KOPT-K1 (cell line): ENCODE results near the gene ACOT12.

ENCODE experiments used
- H3K27ac ChIP-seq: fragments of 200-600 bp; sonication (generic); 2 replicates; pipeline ENCODE4 v1.5.1; 2016; ENCODE audit warnings: antibody characterized with exemption, mild to moderate bottlenecking, low read depth, low read length; ENCODE audit not compliant: poor library complexity, severe bottlenecking
- H3K36me3 ChIP-seq: fragments of 200-600 bp; sonication (generic); 2 replicates; pipeline ENCODE4 v1.5.1; 2017; ENCODE audit warnings: antibody characterized with exemption, mild to moderate bottlenecking, low read length, moderate library complexity; ENCODE audit not compliant: insufficient read depth
- H3K9me3 ChIP-seq: fragments of 200-600 bp; sonication (generic); 2 replicates; pipeline ENCODE4 v1.5.1; 2017; ENCODE audit warnings: antibody characterized with exemption, low read length, mild to moderate bottlenecking; ENCODE audit not compliant: insufficient read depth, poor library complexity, severe bottlenecking

ACOT12 gene

DNA sequence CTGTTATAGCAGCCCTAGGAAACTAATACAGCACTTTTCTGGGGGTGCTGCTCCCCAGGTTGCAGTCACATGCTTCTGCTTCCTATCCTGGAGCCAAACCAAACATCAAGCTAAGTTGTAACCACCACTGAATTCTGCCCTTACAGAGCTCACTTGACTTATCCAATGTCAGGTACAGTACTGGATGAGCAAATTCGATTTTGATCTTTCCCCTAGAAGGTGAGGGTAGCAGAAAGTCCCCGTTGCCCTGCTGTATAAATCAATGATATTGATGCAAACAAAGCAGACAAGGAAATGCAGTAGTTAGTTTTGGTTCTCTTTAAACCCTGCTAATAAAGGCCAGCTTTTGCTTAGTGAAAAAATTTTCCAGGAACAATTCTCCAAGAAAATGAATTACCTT, 56.1 kb downstream of the ACOT12 start:
- H3K36me3 ChIP-seq = no peaks in the 10 kb centered on the region
- no peak overlapping the region for H3K27ac ChIP-seq
- no peaks in the 10 kb centered on the region for H3K9me3 ChIP-seq

DNA sequence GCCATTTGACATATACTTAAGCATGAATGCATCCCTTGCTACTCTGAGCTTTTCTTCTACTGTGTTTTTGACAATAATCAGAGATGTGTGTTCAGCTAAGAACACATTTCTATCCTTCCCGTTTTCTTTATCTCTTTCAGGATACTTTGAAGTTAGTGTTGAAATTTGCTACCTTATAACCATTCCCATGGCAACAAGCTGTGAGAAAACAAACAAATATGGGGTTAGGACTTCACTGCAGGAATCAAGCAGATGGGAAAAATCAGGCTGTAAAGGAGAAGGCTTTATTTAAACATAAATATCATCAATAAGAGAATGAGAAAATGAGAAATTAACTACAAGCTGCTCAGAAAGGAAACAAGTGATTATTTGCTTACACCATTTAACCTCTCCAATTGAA, 57.4 kb downstream of the ACOT12 start:
- no peak overlapping the region for H3K27ac ChIP-seq
- no peaks in the 10 kb centered on the region for H3K36me3 ChIP-seq
- H3K9me3 ChIP-seq = no peaks in the 10 kb centered on the region

DNA sequence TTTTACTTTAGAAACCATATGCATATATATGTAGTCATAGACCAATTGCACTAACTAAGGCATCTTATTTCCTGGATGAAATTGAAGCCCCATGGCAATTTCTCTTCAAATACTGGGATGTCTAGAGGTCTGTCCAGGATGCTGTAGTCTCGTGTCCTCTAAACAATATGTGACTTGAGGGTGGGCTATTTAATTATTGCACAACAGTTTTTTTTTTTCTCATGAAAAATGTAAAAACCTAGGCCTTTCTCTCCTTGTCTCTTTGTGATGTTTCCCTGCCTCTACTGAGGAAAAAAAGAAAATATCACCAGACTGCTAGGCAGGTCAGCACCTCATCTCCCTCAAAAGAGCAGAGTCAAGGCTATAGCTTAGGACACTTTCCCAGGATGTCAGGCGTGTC, 58.0 kb downstream of the ACOT12 start:
- Histone ChIP-seq H3K27ac (no peak overlapping the region), H3K36me3 (no peaks in the 10 kb centered on the region), H3K9me3 (no peaks in the 10 kb centered on the region)

DNA sequence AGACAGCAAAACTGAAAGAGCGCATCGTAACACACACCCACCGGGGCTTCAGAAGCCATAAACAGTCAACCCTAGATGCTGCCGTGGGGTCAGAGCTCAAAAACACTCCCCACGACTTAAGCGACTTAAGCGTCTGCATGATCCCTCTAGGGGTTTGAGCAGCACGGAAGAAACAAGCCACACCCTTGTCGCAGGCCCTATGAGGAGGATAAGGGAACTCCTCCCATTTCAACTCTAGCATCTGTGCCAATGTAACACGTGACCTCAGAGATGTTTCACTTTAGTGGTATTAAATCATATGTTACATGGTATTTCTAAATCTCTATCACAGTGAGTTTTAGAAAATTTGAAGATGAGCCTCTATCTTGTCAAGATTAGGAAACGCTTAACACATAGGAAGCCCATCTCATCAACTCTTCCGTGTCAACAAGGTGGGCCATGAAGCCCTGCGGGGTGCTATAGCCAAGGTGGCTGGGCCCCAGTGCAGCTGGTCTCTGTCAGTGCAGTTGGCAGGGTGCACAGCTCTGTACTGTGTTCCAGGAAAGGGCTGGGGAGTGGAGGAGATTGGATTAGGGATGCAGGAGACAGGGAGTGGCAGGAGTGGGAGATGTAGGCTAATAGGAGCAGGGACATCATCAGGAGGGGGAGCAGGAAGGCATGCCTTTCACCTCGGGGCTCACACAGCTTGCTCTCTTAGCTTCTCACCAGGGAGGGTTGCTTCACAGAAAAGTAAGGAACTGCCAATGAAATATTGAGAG, 59.5 kb downstream of the ACOT12 start:
- no peak overlapping the region for H3K27ac ChIP-seq
- no peaks in the 10 kb centered on the region for H3K9me3 ChIP-seq
- H3K36me3 ChIP-seq = no peaks in the 10 kb centered on the region

DNA sequence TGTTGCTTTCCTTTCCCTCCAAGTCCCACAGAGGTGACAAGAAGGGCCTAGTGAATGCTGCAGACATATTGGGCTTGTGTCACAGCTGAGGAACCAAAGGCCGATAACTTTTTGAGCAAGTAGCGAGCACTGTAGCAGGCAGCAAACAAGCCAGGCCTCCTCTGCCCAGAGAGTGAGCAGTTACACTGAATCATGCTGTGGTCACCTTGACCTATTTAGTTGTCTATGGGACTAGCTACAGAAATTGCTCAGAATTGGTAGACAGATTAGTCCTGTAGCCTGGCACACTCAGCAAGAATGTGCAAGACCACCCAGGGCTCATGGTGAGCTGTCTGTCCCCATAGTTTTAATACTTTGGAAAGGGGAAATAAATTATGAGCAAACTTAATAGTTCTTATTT, 67.4 kb downstream of the ACOT12 start:
- no peak overlapping the region for H3K27ac ChIP-seq
- H3K9me3 ChIP-seq = no peaks in the 10 kb centered on the region
- no peaks in the 10 kb centered on the region for H3K36me3 ChIP-seq

DNA sequence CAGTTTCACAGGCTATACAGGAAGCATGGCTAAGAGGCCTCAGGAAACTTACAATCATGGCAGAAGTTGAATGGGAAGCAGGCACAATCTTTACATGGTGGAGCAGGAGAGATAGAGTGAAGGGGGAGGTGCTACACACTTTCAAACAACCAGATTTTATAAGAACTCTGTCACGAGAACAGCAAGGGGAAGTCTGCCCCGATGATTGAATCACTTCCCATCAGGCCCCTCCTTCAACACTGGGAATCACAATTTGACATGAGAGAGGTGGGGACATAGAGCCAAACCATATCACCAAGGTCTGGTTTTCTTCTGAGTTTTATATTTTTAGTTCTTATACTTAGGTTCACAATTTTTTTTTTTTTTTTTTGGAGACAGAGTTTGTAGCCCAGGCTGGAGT, 76.4 kb downstream of the ACOT12 start:
- Histone ChIP-seq H3K9me3 (no peaks in the 10 kb centered on the region), H3K27ac (no peak overlapping the region), H3K36me3 (peaks cover 22% of the 10 kb centered on the region)

DNA sequence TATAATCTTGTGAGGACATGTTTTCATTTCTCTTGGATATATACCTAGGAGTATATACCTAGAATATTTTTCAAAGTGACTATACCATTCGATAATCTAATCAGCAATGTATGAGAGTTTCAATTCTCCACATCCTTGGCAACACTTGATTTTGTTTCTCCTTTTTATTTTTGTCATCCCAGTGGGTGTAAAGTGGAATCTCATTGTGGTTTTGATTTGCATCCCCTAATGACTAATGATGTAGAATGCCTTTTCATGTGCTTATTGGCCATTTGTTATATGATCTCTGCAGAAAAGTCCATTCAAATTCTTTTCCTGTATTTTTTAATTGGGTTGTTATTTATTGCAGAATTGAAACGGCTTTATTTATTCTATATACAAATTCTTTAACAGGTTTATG, 77.4 kb downstream of the ACOT12 start:
- no peak overlapping the region for H3K27ac ChIP-seq
- peaks cover 32% of the 10 kb centered on the region for H3K36me3 ChIP-seq
- H3K9me3 ChIP-seq = no peaks in the 10 kb centered on the region

DNA sequence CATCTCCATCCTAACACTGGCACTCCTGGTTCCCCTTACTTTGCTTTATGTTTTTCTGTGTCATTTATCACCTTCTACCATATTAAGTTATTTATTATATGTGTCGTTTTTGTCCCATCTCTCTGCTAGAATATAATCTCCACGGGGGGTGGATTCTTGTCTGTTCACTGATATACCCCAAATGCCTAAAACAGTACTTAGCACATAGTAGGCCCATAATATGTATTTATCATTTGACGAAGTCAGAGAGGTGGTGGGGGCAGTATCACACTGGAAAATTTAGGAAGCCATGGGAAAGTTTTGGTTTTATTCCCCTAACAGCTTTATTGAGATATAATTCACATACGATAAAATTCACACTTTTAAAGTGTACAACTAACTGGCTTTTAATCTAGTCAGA, 78.1 kb downstream of the ACOT12 start:
- Histone ChIP-seq H3K36me3 (peaks cover 39% of the 10 kb centered on the region), H3K27ac (no peak overlapping the region), H3K9me3 (no peaks in the 10 kb centered on the region)

DNA sequence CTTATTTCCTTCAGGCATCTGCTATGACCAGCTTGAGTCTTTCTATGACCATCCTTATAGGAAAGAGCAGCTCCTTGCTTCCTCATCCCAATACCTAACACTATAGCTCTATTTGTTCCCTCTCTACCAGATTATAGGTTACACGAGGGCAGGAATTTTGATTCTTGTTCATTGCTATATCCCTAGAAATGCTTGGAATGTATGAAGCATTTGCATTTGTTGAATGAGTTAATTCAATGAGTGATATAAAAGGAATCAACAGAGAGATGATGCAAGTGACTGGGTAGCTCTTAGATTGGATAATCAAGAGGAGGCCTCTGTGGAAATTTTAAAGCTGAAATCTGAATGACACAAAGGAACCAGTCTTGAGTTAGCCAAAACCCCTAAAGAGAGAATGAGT, 78.6 kb downstream of the ACOT12 start:
- Histone ChIP-seq H3K9me3 (no peaks in the 10 kb centered on the region), H3K36me3 (peaks cover 44% of the 10 kb centered on the region), H3K27ac (no peak overlapping the region)

DNA sequence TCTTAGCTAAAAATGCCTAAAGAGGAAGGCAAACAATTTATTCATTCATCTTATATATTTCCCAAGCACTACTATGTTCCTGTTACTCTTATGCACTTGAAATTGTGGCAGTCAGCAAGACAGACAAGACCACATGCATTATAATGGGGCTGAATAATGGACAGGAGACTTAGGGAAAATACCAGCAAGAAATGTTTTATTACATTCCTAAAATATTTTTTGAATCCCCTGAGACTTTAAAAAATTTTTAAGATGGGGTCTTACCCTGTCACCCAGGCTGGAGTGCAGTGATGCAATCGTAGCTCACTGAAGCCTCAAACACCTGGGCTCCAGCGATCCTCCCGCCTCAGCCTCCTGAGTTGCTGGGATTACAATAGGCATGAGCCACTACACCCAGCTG, 79.4 kb downstream of the ACOT12 start:
- no peak overlapping the region for H3K27ac ChIP-seq
- no peaks in the 10 kb centered on the region for H3K9me3 ChIP-seq
- peaks cover 52% of the 10 kb centered on the region for H3K36me3 ChIP-seq

DNA sequence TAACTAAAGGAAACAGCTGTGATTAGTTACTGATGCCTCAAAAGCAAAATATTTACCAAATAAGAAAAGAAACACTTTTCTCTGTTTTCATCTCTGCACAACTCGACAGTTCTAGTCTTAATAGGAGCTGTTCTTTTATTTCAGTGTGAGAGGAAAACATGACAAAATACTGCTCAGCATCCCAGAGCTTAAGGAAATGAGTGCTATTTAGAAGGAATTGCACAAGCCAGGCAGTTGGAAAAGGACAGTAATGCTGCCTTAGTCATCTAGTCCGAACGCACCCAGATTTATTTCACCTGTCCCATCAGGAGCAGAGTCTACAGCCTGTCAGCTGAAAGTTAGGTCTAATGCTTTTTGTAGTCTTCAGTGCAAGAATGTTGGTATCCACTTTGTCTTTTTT, 80.2 kb downstream of the ACOT12 start:
- Histone ChIP-seq H3K36me3 (peaks cover 61% of the 10 kb centered on the region), H3K9me3 (no peaks in the 10 kb centered on the region), H3K27ac (no peak overlapping the region)

DNA sequence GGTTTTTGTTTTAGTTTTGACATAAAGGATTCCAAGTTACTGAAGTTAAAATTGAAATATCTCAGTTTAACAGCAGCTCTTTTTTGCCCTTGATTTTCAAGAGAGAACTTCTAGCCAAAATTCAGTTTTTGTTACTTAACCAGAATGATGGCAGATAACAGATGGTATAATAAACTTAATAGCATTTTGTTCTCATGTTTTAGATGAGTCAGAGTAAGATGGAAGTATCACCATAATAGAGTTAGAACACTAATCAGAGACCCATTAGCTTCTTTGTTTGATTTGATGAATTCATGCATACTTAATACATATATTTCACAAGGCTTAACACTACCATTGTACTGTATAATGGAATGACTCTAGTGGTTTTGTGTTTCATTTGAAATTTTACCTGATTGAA, 80.7 kb downstream of the ACOT12 start:
- Histone ChIP-seq H3K27ac (no peak overlapping the region), H3K36me3 (peaks cover 61% of the 10 kb centered on the region), H3K9me3 (no peaks in the 10 kb centered on the region)

DNA sequence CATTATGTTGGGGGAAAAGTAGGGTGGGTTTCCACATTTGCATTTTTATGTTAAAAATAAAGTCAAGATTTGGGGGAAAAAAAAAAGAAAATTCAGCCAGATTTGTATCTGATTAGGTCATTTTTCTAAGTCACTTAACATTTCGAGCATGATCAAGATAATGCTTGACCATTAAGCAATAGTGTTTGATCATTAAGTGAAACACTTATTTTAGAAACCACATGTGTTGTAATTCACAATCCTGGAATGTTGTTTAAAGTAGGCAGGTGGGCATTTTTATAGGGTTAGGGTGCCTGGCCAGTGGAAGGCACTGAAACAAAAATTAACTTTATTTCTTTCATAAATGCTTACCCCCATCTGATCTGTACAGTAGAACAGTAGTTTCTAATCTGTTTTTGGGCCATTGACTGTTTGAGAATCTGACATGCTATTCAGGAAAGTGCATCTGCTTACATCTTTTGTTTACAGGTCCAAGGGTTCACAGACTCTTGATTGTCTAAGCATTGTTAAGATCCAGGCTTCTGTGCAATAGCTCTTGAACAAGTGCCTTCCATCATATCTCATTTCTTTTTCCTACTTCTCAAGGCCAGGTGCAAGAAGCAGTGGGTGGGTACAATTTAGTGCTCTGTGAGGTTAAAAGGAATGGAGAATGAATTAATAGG, 83.4 kb downstream of the ACOT12 start:
- H3K9me3 ChIP-seq = no peaks in the 10 kb centered on the region
- H3K36me3 ChIP-seq = peaks cover 65% of the 10 kb centered on the region
- H3K27ac ChIP-seq = no peak overlapping the region

DNA sequence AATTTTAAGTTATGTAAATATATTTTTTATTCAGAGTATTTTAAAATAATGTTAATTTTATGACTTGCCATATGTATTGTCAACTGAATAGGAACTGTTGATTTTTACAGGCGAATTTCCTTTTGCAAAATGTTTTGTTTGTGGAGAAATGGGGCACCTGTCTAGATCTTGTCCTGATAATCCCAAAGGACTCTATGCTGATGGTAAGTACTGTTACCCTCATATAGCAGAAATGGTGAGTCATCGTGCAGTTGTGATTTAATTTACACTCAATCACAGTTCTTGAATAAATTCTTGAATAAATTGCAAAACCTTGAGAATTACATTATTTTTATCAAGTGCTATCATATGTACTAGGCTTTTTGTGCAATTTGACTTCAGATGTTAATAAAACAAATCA, 85.1 kb downstream of the ACOT12 start:
- Histone ChIP-seq H3K9me3 (no peaks in the 10 kb centered on the region), H3K36me3 (peaks cover 66% of the 10 kb centered on the region), H3K27ac (no peak overlapping the region)

DNA sequence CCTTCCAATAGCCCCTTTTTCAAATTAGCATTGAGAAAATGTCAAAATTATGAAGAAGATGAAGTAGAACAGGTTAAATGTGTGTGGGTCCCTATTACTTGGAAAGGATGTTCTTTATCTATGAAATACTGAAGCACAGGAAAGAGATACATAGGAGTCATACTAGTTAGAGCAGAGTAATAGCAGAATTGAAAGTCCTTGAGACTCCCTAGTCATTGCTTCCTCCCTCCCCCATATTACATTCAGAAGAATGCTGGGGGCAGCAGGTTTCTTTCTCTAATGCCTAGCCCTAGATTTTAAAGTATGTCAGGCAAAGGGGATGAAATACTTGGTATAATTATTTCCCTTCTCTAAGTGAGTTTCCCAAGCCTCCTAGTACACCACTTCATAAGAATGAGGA, 88.1 kb downstream of the ACOT12 start:
- Histone ChIP-seq H3K9me3 (no peaks in the 10 kb centered on the region), H3K27ac (no peak overlapping the region), H3K36me3 (peaks cover 36% of the 10 kb centered on the region)

DNA sequence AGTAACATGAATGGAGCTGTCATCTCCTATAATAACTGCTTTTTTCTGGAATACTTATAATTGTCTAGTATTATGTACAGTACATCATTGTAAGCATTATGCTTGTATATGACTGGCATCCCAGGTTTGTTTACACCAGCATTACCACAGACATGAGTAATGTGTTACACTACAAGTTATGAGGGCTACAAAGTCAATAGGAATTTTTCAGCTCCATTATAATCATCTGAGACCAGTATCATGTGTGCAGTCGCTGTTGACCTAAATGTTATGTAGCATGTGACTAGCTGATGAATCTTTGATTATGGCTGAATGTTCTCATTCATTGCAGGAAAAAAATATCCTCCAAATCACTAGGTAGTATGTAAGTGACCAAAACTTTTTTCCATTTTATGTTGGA, 90.4 kb downstream of the ACOT12 start:
- H3K36me3 ChIP-seq = peaks cover 15% of the 10 kb centered on the region
- H3K27ac ChIP-seq = no peak overlapping the region
- no peaks in the 10 kb centered on the region for H3K9me3 ChIP-seq
